Measurements from ENCODE around the gene COQ3. TPM values are rescaled to one million over a fixed set of nuclear protein-coding genes. Genes with fewer than 3 reads are reported as not detected.

COQ3 gene
- total and polyA plus RNA-seq, 2 of the 8 experiments (the other 6 are each of a cell fraction or from before 2014, with no cell fraction given), result 8.4 to 16.2 TPM

GRCh38 chr6:99330159-99330558, 63.8 kb downstream of the COQ3 start:
- Histone ChIP-seq H3K56ac (replicated peaks; ENCODE audit: insufficient read length, low read depth, low read length) (no peak overlapping the region), H3K4me2 (ENCODE audit: insufficient read depth in 1 of 2, low read depth in 2 of 2, low read length in 2 of 2) (no peak overlapping the region), H3K79me1 (ENCODE audit: low read depth, low read length) (no peaks in the 10 kb centered on the region; the same call in 1 of the 2 replicates), H2BK120ac (replicated peaks; ENCODE audit: low read depth, low read length) (no peak overlapping the region), H3K18ac (ENCODE audit: extremely low read depth, low read length) (no peak overlapping the region), H3K4me3 (ENCODE audit: extremely low read depth in 1 of 4, insufficient read depth in 2 of 4, low read depth in 3 of 4, low read length in 4 of 4) (no peak overlapping the region), H2AK5ac (ENCODE audit: low read depth, low read length) (no peak overlapping the region), H3K27ac (ENCODE audit: low read depth, low read length) (no peak overlapping the region), H3K23ac (ENCODE audit: insufficient read length) (no peak overlapping the region), H3K9ac (replicated peaks in 1 of 4; ENCODE audit: extremely low read depth in 1 of 4, low read depth in 3 of 4, low read length in 3 of 4) (no peak overlapping the region), H4K8ac (ENCODE audit: extremely low read depth, insufficient read depth, low read length) (no peak overlapping the region), H3K79me2 (ENCODE audit: control insufficient read depth in 1 of 2, insufficient read depth in 2 of 2, low read length in 2 of 2) (no peaks in the 10 kb centered on the region), H2AFZ (ENCODE audit: low read length) (no peak overlapping the region), H4K5ac (ENCODE audit: insufficient read length, low read depth, low read length) (no peak overlapping the region), H3K4ac (replicated peaks; ENCODE audit: insufficient read length, low read depth, low read length) (no peak overlapping the region), H2BK15ac (ENCODE audit: low read length) (no peak overlapping the region), H2BK12ac (ENCODE audit: low read depth, low read length) (no peak overlapping the region), H3K27me3 (replicated peaks in 1 of 4; ENCODE audit: control insufficient read depth in 3 of 4, extremely low read depth in 1 of 4, insufficient read depth in 3 of 4, low read length in 3 of 4) (no peaks in the 10 kb centered on the region), H3K4me1 (replicated peaks in 1 of 4; ENCODE audit: control insufficient read depth in 3 of 4, insufficient read depth in 4 of 4, low read length in 3 of 4) (peaks cover 0 to 4% (median 1%) of the 10 kb centered on the region in 4 experiments; a peak in 3 of 7 replicates), H3K14ac (ENCODE audit: insufficient read length) (no peak overlapping the region), H4K20me1 (replicated peaks in 1 of 2; ENCODE audit: control insufficient read depth in 1 of 2, insufficient read depth in 2 of 2, low read length in 2 of 2) (no peaks in the 10 kb centered on the region), H2BK20ac (ENCODE audit: low read length) (no peak overlapping the region), H3K9me3 (ENCODE audit: insufficient read depth in 2 of 2, low read depth in 1 of 2, low read length in 1 of 2) (no peaks in the 10 kb centered on the region), H3K23me2 (ENCODE audit: low read depth, low read length) (no peaks in the 10 kb centered on the region), H3K36me3 (ENCODE audit: control insufficient read depth in 2 of 4, insufficient read depth in 4 of 4, low read length in 3 of 4) (peaks cover 0 to 3% (median 2%) of the 10 kb centered on the region in 4 experiments; a peak in 3 of 8 replicates), H4K91ac (replicated peaks; ENCODE audit: insufficient read length, low read length) (no peak overlapping the region), H2BK5ac (ENCODE audit: low read depth, low read length) (no peak overlapping the region)
- CTCF ChIA-PET (ENCODE audit: partially characterized antibody), result interaction anchor here (0.6 to 6.9 kb wide), 44 partner anchors 9 to 526 kb away, joined by 3 to 67 read pairs (median 6); partner anchors contain the start of genes COQ3, FAXC and PNISR
- no peak for DNase-seq (ENCODE audit: low read depth in 1 of 2, low spot score in 2 of 2)
- 41% methylated on average over 2 of the region's 2 CpGs; no CpG with 5 or more reads in 1 of the 2 experiments for WGBS, 2 experiments (ENCODE audit: extremely low coverage in 1 of 2, insufficient coverage in 1 of 2, insufficient read length in 1 of 2, insufficient replicate concordance in 2 of 2, low coverage in 1 of 2, low lambda C conversion rate in 2 of 2, missing lambda C conversion rate in 1 of 2)
- POLR2A ChIA-PET (ENCODE audit: partially characterized antibody), result interaction anchor here (0.5 to 3.0 kb wide), 9 partner anchors 11 to 132 kb away, joined by 3 to 15 read pairs (median 4); partner anchors contain the start of genes COQ3, FAXC and PNISR
- FAIRE-seq, result peak; percentile 90
- TF ChIP-seq KDM5A (IDR thresholded peaks at IDR 0.05; ENCODE audit: low read length) (no peak), SIRT6 (IDR thresholded peaks at IDR 0.05; ENCODE audit: low read length) (no peak), YY1 (IDR thresholded peaks at IDR 0.05; ENCODE audit: low read depth, low read length) (no peak), JUND (IDR thresholded peaks at IDR 0.05; ENCODE audit: low read length) (0 out of 2 replicates have a peak, but pooled peaks have one; percentile 27), KDM4A (IDR thresholded peaks at IDR 0.05; ENCODE audit: low read depth, low read length, severe bottlenecking) (no peak), TCF12 (IDR thresholded peaks at IDR 0.05; ENCODE audit: low read depth, low read length) (no peak), BACH1 (IDR thresholded peaks at IDR 0.05; ENCODE audit: low read length) (0 out of 2 replicates have a peak, but pooled peaks have one; percentile 11), RXRA (IDR thresholded peaks at IDR 0.05; ENCODE audit: insufficient read depth, low read depth, low read length) (no peak), TEAD4 (IDR thresholded peaks at IDR 0.05; ENCODE audit: low read depth, low read length) (no peak), SUZ12 (IDR thresholded peaks at IDR 0.05; ENCODE audit: low read length) (no peak), EZH2 (IDR thresholded peaks at IDR 0.05; ENCODE audit: low read depth, low read length, severe bottlenecking) (no peak), USF2 (IDR thresholded peaks at IDR 0.05; ENCODE audit: low read length) (no peak)

Data from H1 (cell line).